D341Med (cell line): ENCODE measurements around the gene KCNH2.
"Not testable (repeated sequence)": the region's sequence is repeated elsewhere in the genome, so short reads cannot be mapped to it uniquely, and the experiment has no call there.

ENCODE experiments used
- DNase-seq: peaks from one replicate; pipeline ENCODE4 v3.0.0; 2012; ENCODE audit warnings: low spot score

Gene KCNH2

GRCh38 chr7:150978126-150978789 is at the start of gene KCNH2:
TSS of gene KCNH2 (minus strand) at chr7:150978321. CDS start at chr7:150977913, 408 bp downstream.
- DNase-seq, result peak; percentile 98

GRCh38 chr7:151027728-151028130 is 49.6 kb upstream of the KCNH2 start:
- not testable (repeated sequence) for DNase-seq

- not testable (repeated sequence) for DNase-seq
Observed at GRCh38 chr7:151026771-151027727, 48.9 kb upstream of the KCNH2 start.

- no peak for DNase-seq
Observed at GRCh38 chr7:151025924-151026671, 48.0 kb upstream of the KCNH2 start.

- no peak for DNase-seq
Observed at GRCh38 chr7:151024435-151025056, 46.4 kb upstream of the KCNH2 start, which contains the start of gene ATG9B. TSS of gene ATG9B (minus strand) at chr7:151024494. CDS start at chr7:151024423, 71 bp downstream.

GRCh38 chr7:151023232-151023631 is 45.1 kb upstream of the KCNH2 start:
- peak; percentile 73 for DNase-seq

- DNase-seq, result no peak
Observed at GRCh38 chr7:151020231-151020630, 42.1 kb upstream of the KCNH2 start.

- DNase-seq, result no peak
Observed at GRCh38 chr7:151019130-151019447, 41.0 kb upstream of the KCNH2 start.

GRCh38 chr7:151018421-151019129 is 40.5 kb upstream of the KCNH2 start:
- no peak for DNase-seq

GRCh38 chr7:151017953-151018420 is 39.9 kb upstream of the KCNH2 start:
- DNase-seq, result peak; percentile 93

- DNase-seq, result no peak
Observed at GRCh38 chr7:151017370-151017952, 39.3 kb upstream of the KCNH2 start.

- DNase-seq, result no peak
Observed at GRCh38 chr7:151016942-151017341, 38.8 kb upstream of the KCNH2 start.

GRCh38 chr7:151016505-151016904 is 38.4 kb upstream of the KCNH2 start:
- DNase-seq, result no peak

GRCh38 chr7:151015967-151016366 is 37.8 kb upstream of the KCNH2 start:
- no peak for DNase-seq

- DNase-seq, result no peak
Observed at GRCh38 chr7:151014950-151015349, 36.8 kb upstream of the KCNH2 start.

- DNase-seq, result no peak
Observed at GRCh38 chr7:151013733-151014497, 35.8 kb upstream of the KCNH2 start.

- DNase-seq, result no peak
Observed at GRCh38 chr7:151013356-151013732, 35.2 kb upstream of the KCNH2 start.

GRCh38 chr7:151012911-151013347 is 34.8 kb upstream of the KCNH2 start:
- peak; percentile 82 for DNase-seq

- DNase-seq, result no peak
Observed at GRCh38 chr7:151012031-151012692, 34.0 kb upstream of the KCNH2 start.
